Measurements from ENCODE around the gene NMNAT3. TPM values are rescaled to one million over a fixed set of nuclear protein-coding genes. Genes with fewer than 3 reads are reported as not detected.

NMNAT3 gene
- total and polyA plus RNA-seq, 5 donors from 2014 or later, result 1.5 to 5.7 (median 2.8) TPM

DNA sequence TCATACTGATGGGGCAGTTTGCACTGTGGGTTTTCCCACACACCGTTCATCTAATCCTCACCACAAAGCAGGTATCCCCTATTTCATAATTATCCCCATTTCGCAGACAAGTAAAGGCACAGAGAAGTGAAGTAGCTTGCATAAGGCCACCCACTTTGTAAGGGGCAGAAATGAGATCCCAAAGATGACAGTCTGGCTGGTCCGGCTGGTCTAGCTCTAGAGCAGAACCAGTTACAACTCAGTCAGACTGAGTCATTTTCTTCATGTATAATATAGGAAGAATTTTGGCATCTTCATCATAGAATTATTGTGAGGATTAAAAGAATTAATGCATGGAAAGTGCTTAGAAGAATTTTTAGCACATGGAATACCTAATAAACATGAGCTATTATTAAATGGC lies 148.8 kb downstream of the NMNAT3 start:
- DNase-seq (no peak), ATAC-seq (ENCODE audit: low read depth in 2 of 2) (no peak)
- Mint-ChIP-seq H3K4me1 (no peaks in the 10 kb centered on the region), H3K4me3 (no peak overlapping the region), H3K36me3 (no peaks in the 10 kb centered on the region), H3K9me3 (peaks cover 0 to 4% (median 0%) of the 10 kb centered on the region in 7 donors), H3K27me3 (no peaks in the 10 kb centered on the region), H3K27ac (no peak overlapping the region)
- Histone ChIP-seq H3K27ac (ENCODE audit: insufficient read depth, low read length, poor library complexity, severe bottlenecking) (no peak overlapping the region), H3K27me3 (ENCODE audit: control insufficient read depth, insufficient read depth, low read length) (no peaks in the 10 kb centered on the region), H3K4me1 (ENCODE audit: control insufficient read depth, insufficient read depth, low read length, poor library complexity, severe bottlenecking) (no peaks in the 10 kb centered on the region), H3K9me3 (ENCODE audit: control insufficient read depth in 2 of 2, low read length in 2 of 2) (no peaks in the 10 kb centered on the region), H3K4me3 (ENCODE audit: low read depth, low read length) (no peak overlapping the region), H3K36me3 (ENCODE audit: control insufficient read depth, insufficient read depth, low read length) (no peaks in the 10 kb centered on the region)

GRCh38 chr3:139528281-139528680 lies 149.5 kb downstream of the NMNAT3 start:
- Histone ChIP-seq H3K9me3 (ENCODE audit: control insufficient read depth in 2 of 2, low read length in 2 of 2) (no peaks in the 10 kb centered on the region), H3K27ac (ENCODE audit: insufficient read depth, low read length, poor library complexity, severe bottlenecking) (no peak overlapping the region), H3K4me1 (ENCODE audit: control insufficient read depth, insufficient read depth, low read length, poor library complexity, severe bottlenecking) (no peaks in the 10 kb centered on the region), H3K36me3 (ENCODE audit: control insufficient read depth, insufficient read depth, low read length) (no peaks in the 10 kb centered on the region), H3K27me3 (ENCODE audit: control insufficient read depth, insufficient read depth, low read length) (no peaks in the 10 kb centered on the region), H3K4me3 (ENCODE audit: low read depth, low read length) (no peak overlapping the region)
- Mint-ChIP-seq H3K9me3 (peaks cover 0 to 4% (median 0%) of the 10 kb centered on the region in 7 donors), H3K4me3 (no peak overlapping the region), H3K27me3 (no peaks in the 10 kb centered on the region), H3K27ac (no peak overlapping the region), H3K4me1 (no peaks in the 10 kb centered on the region), H3K36me3 (no peaks in the 10 kb centered on the region)
- no peak for DNase-seq
- ATAC-seq (ENCODE audit: low read depth in 2 of 2), result no peak

- no peak overlapping the region for H3K27ac Mint-ChIP-seq
- H3K4me3 ChIP-seq (ENCODE audit: low read depth, low read length), result no peak overlapping the region
- H3K27me3 Mint-ChIP-seq, result no peaks in the 10 kb centered on the region
- no peaks in the 10 kb centered on the region for H3K36me3 Mint-ChIP-seq
- H3K9me3 Mint-ChIP-seq, result peaks cover 0 to 4% (median 0%) of the 10 kb centered on the region in 7 donors
- H3K27me3 ChIP-seq (ENCODE audit: control insufficient read depth, insufficient read depth, low read length), result no peaks in the 10 kb centered on the region
- H3K4me3 Mint-ChIP-seq, result no peak overlapping the region
- H3K4me1 ChIP-seq (ENCODE audit: control insufficient read depth, insufficient read depth, low read length, poor library complexity, severe bottlenecking), result no peaks in the 10 kb centered on the region
- H3K4me1 Mint-ChIP-seq, result no peaks in the 10 kb centered on the region
- H3K9me3 ChIP-seq (ENCODE audit: control insufficient read depth in 2 of 2, low read length in 2 of 2), result no peaks in the 10 kb centered on the region
- no peaks in the 10 kb centered on the region for H3K36me3 ChIP-seq (ENCODE audit: control insufficient read depth, insufficient read depth, low read length)
- ATAC-seq (ENCODE audit: low read depth in 2 of 2) (no peak), DNase-seq (no peak)
- no peak overlapping the region for H3K27ac ChIP-seq (ENCODE audit: insufficient read depth, low read length, poor library complexity, severe bottlenecking)
These were observed 150.5 kb downstream of the NMNAT3 start for GRCh38 chr3:139527265-139527664.

- no peak for DNase-seq
- H3K4me1 ChIP-seq (ENCODE audit: control insufficient read depth, insufficient read depth, low read length, poor library complexity, severe bottlenecking), result no peaks in the 10 kb centered on the region
- ATAC-seq (ENCODE audit: low read depth in 2 of 2), result no peak
- H3K9me3 Mint-ChIP-seq, result peaks cover 0 to 4% (median 0%) of the 10 kb centered on the region in 7 donors
- H3K36me3 ChIP-seq (ENCODE audit: control insufficient read depth, insufficient read depth, low read length), result no peaks in the 10 kb centered on the region
- no peaks in the 10 kb centered on the region for H3K27me3 Mint-ChIP-seq
- no peak overlapping the region for H3K4me3 Mint-ChIP-seq
- no peaks in the 10 kb centered on the region for H3K36me3 Mint-ChIP-seq
- H3K27ac ChIP-seq (ENCODE audit: insufficient read depth, low read length, poor library complexity, severe bottlenecking), result no peak overlapping the region
- H3K9me3 ChIP-seq (ENCODE audit: control insufficient read depth in 2 of 2, low read length in 2 of 2), result no peaks in the 10 kb centered on the region
- H3K4me1 Mint-ChIP-seq, result no peaks in the 10 kb centered on the region
- no peaks in the 10 kb centered on the region for H3K27me3 ChIP-seq (ENCODE audit: control insufficient read depth, insufficient read depth, low read length)
- H3K27ac Mint-ChIP-seq, result no peak overlapping the region
- no peak overlapping the region for H3K4me3 ChIP-seq (ENCODE audit: low read depth, low read length)
These were observed 151.6 kb downstream of the NMNAT3 start for GRCh38 chr3:139526146-139526545.

DNA sequence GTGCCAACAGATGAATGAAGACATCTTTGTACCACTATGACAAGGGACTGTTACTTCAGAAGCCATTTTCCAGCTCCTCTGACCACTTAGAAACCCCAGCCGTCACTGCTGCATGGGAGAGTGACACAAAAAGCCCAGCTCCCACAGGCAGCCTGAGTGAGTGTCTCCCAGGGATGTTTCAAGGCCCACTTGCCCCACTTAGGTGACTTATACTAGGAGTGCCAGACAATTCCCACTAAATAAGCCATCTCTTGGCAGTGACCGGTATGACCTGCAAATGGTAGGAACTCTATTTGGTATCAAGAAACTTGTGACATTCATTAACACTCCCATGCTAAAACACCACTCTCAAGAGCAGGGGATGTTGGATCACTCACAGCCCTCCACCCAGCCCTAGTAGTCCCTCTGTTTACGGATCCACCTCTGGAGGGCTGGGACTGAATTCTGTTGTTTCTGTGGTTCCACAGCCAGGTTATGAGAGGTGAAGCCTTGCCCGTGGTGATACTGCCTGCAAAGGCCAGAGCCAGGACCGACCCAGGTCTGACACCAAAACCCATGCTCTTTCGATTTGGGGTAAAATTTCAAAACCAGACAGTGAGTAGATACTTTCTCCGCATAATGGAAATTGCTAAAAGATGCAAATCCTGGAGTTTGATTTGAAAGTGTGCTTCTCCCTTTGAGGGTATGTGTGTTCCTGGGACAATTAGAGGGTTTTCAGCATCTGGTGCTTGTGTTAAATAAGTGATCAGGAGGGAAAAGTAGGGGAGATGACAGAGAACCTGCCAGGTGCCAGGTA lies 152.7 kb downstream of the NMNAT3 start:
- Mint-ChIP-seq H3K36me3 (no peaks in the 10 kb centered on the region), H3K27me3 (no peaks in the 10 kb centered on the region), H3K9me3 (peaks cover 0 to 4% (median 0%) of the 10 kb centered on the region in 7 donors), H3K27ac (no peak overlapping the region), H3K4me3 (no peak overlapping the region), H3K4me1 (no peaks in the 10 kb centered on the region)
- H3K9me3 ChIP-seq (ENCODE audit: control insufficient read depth in 2 of 2, low read length in 2 of 2), result no peaks in the 10 kb centered on the region
- no peak overlapping the region for H3K27ac ChIP-seq (ENCODE audit: insufficient read depth, low read length, poor library complexity, severe bottlenecking)
- H3K36me3 ChIP-seq (ENCODE audit: control insufficient read depth, insufficient read depth, low read length), result no peaks in the 10 kb centered on the region
- ATAC-seq (ENCODE audit: low read depth in 2 of 2), result no peak
- no peak overlapping the region for H3K4me3 ChIP-seq (ENCODE audit: low read depth, low read length)
- H3K27me3 ChIP-seq (ENCODE audit: control insufficient read depth, insufficient read depth, low read length), result no peaks in the 10 kb centered on the region
- no peak for DNase-seq
- no peaks in the 10 kb centered on the region for H3K4me1 ChIP-seq (ENCODE audit: control insufficient read depth, insufficient read depth, low read length, poor library complexity, severe bottlenecking)

DNA sequence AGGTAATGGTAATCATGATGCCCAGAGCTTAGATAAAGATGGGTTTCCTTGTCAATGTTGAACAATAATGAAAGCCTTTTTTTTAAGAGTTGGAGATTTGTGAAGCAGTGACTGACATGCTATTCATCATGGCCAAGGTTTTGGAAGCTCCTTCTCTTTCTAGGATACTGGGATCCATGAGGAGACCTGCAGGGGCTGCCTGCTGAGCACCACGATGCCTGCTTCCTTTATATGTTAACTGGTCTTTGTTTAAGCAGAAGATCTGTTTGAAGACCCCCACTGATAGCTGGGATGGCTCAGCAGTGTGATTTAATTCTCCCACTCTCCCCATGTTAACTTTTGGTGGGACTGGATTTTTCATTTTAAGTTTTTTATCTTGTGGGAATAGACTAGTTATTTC lies 154.1 kb downstream of the NMNAT3 start:
- no peaks in the 10 kb centered on the region for H3K36me3 ChIP-seq (ENCODE audit: control insufficient read depth, insufficient read depth, low read length)
- no peaks in the 10 kb centered on the region for H3K4me1 ChIP-seq (ENCODE audit: control insufficient read depth, insufficient read depth, low read length, poor library complexity, severe bottlenecking)
- no peak overlapping the region for H3K4me3 ChIP-seq (ENCODE audit: low read depth, low read length)
- no peak overlapping the region for H3K27ac ChIP-seq (ENCODE audit: insufficient read depth, low read length, poor library complexity, severe bottlenecking)
- no peaks in the 10 kb centered on the region for H3K9me3 ChIP-seq (ENCODE audit: control insufficient read depth in 2 of 2, low read length in 2 of 2)
- no peaks in the 10 kb centered on the region for H3K27me3 ChIP-seq (ENCODE audit: control insufficient read depth, insufficient read depth, low read length)
- Mint-ChIP-seq H3K4me1 (no peaks in the 10 kb centered on the region), H3K4me3 (no peak overlapping the region), H3K27ac (no peak overlapping the region), H3K36me3 (no peaks in the 10 kb centered on the region), H3K9me3 (no peaks in the 10 kb centered on the region), H3K27me3 (no peaks in the 10 kb centered on the region)
- DNase-seq (no peak), ATAC-seq (ENCODE audit: low read depth in 2 of 2) (no peak)

DNA sequence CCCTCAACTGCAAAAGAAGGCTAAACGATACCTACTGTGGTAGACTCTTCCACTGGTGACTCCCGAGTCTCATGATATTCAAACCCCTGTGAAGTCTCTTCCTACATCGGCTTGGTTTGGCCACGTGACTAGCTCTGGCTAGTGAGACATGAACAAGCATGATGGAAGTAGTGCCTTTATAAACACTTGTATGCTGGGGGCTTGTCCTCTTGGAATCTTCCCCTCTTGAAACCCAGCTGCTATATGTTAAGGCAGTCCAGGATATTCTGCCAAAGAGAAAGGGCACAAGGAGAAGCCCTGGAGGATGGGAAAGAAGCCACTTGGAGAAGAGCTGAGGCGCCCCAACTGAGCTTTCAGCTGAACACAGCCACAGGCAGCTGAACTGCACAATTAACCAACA lies 154.6 kb downstream of the NMNAT3 start:
- Histone ChIP-seq H3K9me3 (ENCODE audit: control insufficient read depth in 2 of 2, low read length in 2 of 2) (no peaks in the 10 kb centered on the region), H3K27ac (ENCODE audit: insufficient read depth, low read length, poor library complexity, severe bottlenecking) (no peak overlapping the region), H3K27me3 (ENCODE audit: control insufficient read depth, insufficient read depth, low read length) (no peaks in the 10 kb centered on the region), H3K36me3 (ENCODE audit: control insufficient read depth, insufficient read depth, low read length) (no peaks in the 10 kb centered on the region), H3K4me3 (ENCODE audit: low read depth, low read length) (no peak overlapping the region), H3K4me1 (ENCODE audit: control insufficient read depth, insufficient read depth, low read length, poor library complexity, severe bottlenecking) (no peaks in the 10 kb centered on the region)
- Mint-ChIP-seq H3K27me3 (no peaks in the 10 kb centered on the region), H3K36me3 (no peaks in the 10 kb centered on the region), H3K27ac (no peak overlapping the region), H3K9me3 (no peaks in the 10 kb centered on the region), H3K4me1 (no peaks in the 10 kb centered on the region), H3K4me3 (no peak overlapping the region)
- no peak for ATAC-seq (ENCODE audit: low read depth in 2 of 2)
- DNase-seq, result no peak

DNA sequence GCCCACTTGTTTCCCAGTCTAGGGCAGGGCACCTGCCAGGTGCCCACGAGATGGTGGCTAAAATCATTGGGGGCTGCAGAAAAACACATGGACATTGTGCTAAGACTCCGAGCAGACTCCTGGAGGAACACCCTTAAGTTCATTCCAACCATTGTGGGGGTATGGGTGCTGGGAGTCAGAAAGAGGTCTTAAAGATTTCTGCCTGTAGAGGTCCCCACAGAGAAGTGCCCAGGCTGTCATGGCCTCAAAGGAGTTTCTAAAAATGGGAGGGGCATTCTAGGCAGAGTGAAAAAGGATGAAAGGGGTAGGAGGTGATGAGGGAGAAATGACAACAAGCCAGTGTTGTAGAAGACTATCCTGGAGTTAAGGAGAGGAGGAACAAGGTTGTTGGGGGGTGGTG lies 155.4 kb downstream of the NMNAT3 start:
- DNase-seq (no peak), ATAC-seq (ENCODE audit: low read depth in 2 of 2) (no peak)
- no peak overlapping the region for H3K27ac Mint-ChIP-seq
- H3K9me3 Mint-ChIP-seq, result no peaks in the 10 kb centered on the region
- H3K27me3 ChIP-seq (ENCODE audit: control insufficient read depth, insufficient read depth, low read length), result no peaks in the 10 kb centered on the region
- no peak overlapping the region for H3K4me3 Mint-ChIP-seq
- no peak overlapping the region for H3K27ac ChIP-seq (ENCODE audit: insufficient read depth, low read length, poor library complexity, severe bottlenecking)
- H3K36me3 Mint-ChIP-seq, result no peaks in the 10 kb centered on the region
- no peaks in the 10 kb centered on the region for H3K9me3 ChIP-seq (ENCODE audit: control insufficient read depth in 2 of 2, low read length in 2 of 2)
- no peaks in the 10 kb centered on the region for H3K4me1 Mint-ChIP-seq
- no peaks in the 10 kb centered on the region for H3K27me3 Mint-ChIP-seq
- H3K36me3 ChIP-seq (ENCODE audit: control insufficient read depth, insufficient read depth, low read length), result no peaks in the 10 kb centered on the region
- no peak overlapping the region for H3K4me3 ChIP-seq (ENCODE audit: low read depth, low read length)
- H3K4me1 ChIP-seq (ENCODE audit: control insufficient read depth, insufficient read depth, low read length, poor library complexity, severe bottlenecking), result no peaks in the 10 kb centered on the region

Measured in CD4-positive, CD25-positive, alpha-beta regulatory T cell (primary cell).